ENCODE results near the gene ATAT1.

Gene ATAT1

DNA sequence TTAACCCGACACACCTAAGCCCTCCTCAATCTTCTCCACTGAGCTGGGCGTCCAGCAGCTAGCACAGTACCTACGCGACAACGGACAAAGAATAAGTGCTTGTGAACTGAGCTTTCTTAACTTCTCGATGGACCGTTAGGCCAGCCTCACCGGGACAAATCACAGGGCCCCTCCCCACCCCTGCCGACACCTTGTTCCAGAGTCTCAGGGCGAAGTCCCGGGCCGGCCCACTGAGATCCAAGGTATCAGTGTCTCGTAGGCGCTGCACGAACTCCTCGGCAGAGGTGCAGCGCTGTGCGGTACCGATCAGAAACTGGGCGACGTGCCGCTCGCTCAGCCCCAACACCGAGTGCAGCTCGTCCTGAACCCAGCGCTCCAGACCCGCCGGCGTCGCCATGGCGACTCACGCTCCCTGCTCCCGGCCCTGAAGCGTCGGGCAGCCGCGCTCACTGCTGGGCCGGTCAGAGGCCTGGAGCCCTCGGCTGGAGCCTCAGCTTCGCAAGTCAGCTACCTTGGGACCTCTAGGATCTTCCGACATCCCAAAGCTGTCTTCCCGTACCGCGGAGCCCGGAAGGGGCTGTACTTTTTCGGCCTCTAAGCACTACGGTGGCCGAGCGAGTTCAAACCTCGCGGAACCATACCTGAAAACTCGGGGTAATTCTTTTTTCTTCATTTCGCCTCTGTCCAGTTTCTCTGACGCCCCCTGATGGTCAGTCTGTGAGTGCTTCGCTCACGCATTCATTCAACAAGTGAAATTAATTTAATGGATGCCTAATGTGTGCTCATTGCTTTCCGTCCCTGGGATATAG lies 46.0 kb downstream of the ATAT1 start, which contains the start of gene DHX16:
Gene DHX16 (minus strand): TSS at position 562 of the 809 bp plus-strand sequence. CDS start 165 bp downstream, at position 397.
- Mint-ChIP-seq H3K9me3 (no peaks in the 10 kb centered on the region), H3K4me1 (ENCODE audit: low read depth in 2 of 2) (peaks cover 28 to 30% of the 10 kb centered on the region in 2 donors), H3K27me3 (no peaks in the 10 kb centered on the region), H3K27ac (peak within 1 kb of the TSS; percentile 92 to 93), H3K36me3 (ENCODE audit: insufficient read depth) (peaks cover 44% of the 10 kb centered on the region), H3K4me3 (peak within 1 kb of the TSS; percentile 87 to 93)
- DNase-seq (peak; percentile 83 to 88 (median 86)), ATAC-seq (replicated peaks) (peak; percentile 79)

DNA sequence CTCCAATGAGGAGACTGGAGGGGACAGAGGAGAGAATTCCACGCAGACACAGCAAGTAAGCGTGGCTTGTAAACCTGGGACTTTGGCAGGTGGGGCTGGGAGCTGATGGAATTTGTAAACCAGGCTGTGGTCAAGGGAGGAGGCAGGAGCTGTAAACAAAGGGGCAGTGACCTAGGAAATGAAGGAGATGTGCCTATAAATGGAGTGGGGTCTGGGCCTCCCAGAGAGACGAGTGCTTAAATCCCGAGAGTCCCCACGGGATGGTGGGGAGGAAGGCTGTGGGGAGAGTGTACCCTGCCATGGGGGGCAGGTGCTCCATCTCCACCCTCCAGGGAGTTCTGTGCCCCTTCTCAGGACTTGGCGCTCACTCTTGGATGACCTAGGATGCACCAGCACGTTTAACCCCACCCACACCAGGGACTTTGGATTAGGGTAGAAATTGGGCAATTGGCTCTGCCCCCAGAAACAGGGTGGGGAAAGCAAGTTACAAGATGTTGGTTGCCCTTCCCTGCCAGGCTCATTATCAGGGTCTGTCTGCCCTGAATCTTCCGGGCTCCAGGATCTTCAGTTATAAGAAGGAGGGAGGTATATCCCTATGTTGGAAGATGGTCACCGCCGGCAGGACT lies 50.1 kb downstream of the ATAT1 start:
- no peaks in the 10 kb centered on the region for H3K27me3 Mint-ChIP-seq
- no peak for ATAC-seq (replicated peaks)
- H3K27ac Mint-ChIP-seq: peak overlapping the region; percentile 66 to 81
- no peak for DNase-seq
- H3K4me1 Mint-ChIP-seq (ENCODE audit: low read depth in 2 of 2): peaks cover 40 to 44% of the 10 kb centered on the region in 2 donors
- no peaks in the 10 kb centered on the region for H3K9me3 Mint-ChIP-seq
- no peak overlapping the region for H3K4me3 Mint-ChIP-seq
- H3K36me3 Mint-ChIP-seq (ENCODE audit: insufficient read depth): peaks cover 69% of the 10 kb centered on the region

DNA sequence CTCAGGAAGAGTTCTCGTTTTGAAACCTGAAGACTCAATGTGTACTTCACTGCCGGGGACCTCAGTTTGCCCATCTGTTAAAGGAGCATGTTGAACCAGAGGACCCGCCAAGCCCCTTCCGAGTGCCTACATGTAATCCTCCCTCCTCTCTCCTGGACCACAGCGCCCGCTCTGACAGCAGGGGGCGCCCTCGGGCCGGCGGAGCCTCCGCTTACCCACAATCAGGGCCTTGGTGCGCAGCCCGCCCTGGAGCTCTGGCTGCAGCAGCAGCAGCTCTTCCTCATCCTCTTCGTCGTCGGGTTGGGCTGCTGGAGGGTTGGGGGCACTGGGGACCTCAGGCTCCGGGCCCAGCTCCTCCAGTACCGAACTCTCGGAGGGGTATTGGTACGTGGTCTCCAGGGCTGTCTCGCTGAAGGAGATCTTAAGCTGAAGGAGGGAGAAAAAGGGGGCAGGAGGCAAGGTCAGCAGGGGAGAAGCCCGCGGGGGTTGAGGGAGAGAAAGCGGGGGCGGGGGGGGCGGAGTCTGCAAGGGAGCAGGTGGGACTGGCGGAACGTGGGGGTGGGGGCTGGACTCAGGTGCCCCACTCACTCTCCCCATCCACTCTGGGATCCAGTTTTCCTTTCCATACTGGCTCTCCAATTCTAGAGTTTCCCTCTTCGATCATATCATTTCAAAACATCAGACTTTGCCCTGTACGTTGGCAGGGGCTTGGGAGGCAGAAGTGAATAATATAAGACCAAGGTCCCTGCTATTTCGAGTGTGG lies 52.5 kb downstream of the ATAT1 start:
- peaks cover 76% of the 10 kb centered on the region for H3K36me3 Mint-ChIP-seq (ENCODE audit: insufficient read depth)
- H3K27me3 Mint-ChIP-seq: no peaks in the 10 kb centered on the region
- H3K9me3 Mint-ChIP-seq: no peaks in the 10 kb centered on the region
- H3K27ac Mint-ChIP-seq: peak overlapping the region; percentile 82 to 98
- DNase-seq (peak; percentile 91 to 94 (median 92)), ATAC-seq (replicated peaks) (peak; percentile 50)
- peak overlapping the region; percentile 87 to 97 for H3K4me3 Mint-ChIP-seq
- H3K4me1 Mint-ChIP-seq (ENCODE audit: low read depth in 2 of 2): peaks cover 40 to 47% of the 10 kb centered on the region in 2 donors

DNA sequence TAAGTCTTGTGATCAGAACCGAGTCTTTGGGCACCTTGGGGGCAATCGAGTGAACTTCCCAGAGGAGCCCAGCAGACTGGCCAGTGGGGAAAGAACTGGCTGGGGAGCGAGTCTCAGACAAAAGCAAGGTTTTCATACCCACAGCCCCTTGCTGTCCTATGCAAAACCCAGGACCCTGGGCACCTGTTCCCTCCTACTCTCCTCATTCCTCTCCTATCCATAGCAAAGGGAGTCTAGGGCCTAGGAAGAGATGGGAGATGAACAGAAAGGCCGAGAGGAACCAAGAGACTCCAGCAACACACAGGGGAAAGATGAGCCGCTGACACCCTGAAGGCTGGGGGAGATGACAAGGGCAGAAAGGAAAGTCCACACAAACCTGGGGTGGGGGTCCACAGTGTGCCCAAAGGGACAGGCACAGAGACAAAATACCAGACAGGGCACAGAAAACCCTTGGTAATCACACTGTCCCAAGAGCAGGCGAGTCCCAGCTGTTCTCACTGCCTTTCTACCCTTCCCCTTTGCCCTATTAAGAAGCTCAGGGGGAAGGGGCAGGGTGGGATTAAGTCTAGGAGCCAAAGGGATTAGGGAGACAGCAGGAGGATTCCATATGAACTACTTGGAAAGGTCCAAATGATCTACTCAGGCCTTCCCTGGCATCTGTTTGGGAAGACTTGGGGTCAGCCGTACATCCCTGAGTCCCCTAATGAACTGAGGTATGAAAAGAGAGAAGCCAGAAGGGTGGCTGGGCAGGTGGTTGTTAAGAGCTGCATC lies 53.3 kb downstream of the ATAT1 start:
- H3K36me3 Mint-ChIP-seq (ENCODE audit: insufficient read depth): peaks cover 80% of the 10 kb centered on the region
- peak overlapping the region; percentile 82 to 98 for H3K27ac Mint-ChIP-seq
- no peaks in the 10 kb centered on the region for H3K9me3 Mint-ChIP-seq
- H3K27me3 Mint-ChIP-seq: no peaks in the 10 kb centered on the region
- H3K4me3 Mint-ChIP-seq: peak overlapping the region; percentile 87 to 97
- ATAC-seq (replicated peaks): no peak
- no peak for DNase-seq
- peaks cover 42 to 52% of the 10 kb centered on the region in 2 donors for H3K4me1 Mint-ChIP-seq (ENCODE audit: low read depth in 2 of 2)

DNA sequence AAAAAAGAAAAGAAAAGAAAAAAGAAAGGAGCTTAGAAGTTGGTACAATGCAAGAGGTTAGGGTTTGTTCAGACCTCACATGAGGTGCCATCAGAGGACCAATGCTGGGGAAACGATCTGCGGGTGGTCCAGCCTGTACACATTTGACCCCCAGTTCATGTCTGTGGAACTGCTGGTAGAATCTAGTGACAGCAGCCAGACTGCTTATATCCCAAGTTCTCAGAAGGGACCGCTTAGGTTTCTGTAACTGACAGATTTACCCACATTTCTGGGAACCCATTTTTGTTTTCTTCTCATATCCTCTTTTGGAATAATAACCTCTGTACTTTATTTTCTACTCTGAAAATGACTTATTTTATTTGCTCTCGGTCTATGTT lies 55.1 kb downstream of the ATAT1 start:
- Mint-ChIP-seq H3K4me3 (peak overlapping the region; percentile 87 to 97), H3K27me3 (no peaks in the 10 kb centered on the region), H3K36me3 (ENCODE audit: insufficient read depth) (peaks cover 73% of the 10 kb centered on the region), H3K9me3 (no peaks in the 10 kb centered on the region), H3K4me1 (ENCODE audit: low read depth in 2 of 2) (peaks cover 45 to 62% of the 10 kb centered on the region in 2 donors), H3K27ac (peak overlapping the region; percentile 96 to 98)
- ATAC-seq (replicated peaks): no peak
- DNase-seq: no peak

DNA sequence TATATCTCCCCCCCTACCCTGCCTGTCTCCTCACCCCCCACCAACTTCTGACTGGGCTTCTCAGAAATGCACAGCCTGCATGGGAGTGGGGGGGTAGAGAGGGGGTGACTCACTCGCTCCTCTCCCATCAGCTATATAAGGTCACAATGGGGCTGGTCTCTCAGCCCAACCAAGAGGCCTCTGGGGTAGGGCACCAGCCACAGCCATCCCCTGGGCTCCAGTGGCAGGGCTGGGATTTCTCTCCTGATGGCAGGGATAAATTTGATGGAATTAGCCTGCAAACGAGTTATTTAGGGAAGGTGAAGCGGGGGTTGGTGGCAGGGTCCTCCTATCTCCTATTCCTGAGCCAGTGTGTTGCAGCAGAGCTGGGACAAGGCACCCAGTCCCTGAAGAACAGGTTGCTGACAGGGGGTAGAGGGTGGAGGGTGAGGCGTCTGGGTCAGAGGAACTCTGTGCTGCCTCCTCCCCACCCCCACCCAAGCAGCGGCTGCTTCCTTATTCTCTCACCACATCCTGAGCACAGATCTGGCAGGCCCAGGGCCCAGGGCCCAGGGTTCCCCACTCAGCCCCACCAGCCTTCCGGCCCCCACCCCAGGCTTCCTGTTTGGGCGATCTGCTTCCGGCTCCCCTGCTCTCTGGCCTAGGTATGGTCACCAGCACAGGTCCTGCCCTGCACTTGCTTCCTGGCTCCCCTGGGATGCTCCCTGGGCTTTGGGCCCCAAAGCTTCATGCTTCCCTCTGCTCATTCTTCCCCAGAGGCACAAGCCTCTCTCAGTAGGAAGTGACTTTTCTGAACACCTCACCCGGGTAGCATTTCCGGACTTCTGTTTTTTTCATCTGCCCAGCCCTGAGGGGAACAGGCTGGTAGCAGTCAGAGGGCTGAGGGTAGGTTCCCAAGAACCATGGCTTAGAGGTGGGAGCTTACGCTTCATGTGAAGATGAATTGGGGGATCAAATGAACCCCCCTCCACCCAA lies 55.8 kb downstream of the ATAT1 start:
- peaks cover 46 to 62% of the 10 kb centered on the region in 2 donors for H3K4me1 Mint-ChIP-seq (ENCODE audit: low read depth in 2 of 2)
- peak overlapping the region; percentile 96 to 98 for H3K27ac Mint-ChIP-seq
- no peaks in the 10 kb centered on the region for H3K9me3 Mint-ChIP-seq
- ATAC-seq (replicated peaks): peak; percentile 77
- peaks cover 70% of the 10 kb centered on the region for H3K36me3 Mint-ChIP-seq (ENCODE audit: insufficient read depth)
- peak overlapping the region; percentile 87 to 97 for H3K4me3 Mint-ChIP-seq
- H3K27me3 Mint-ChIP-seq: no peaks in the 10 kb centered on the region
- peak; percentile 82 to 85 (median 85) for DNase-seq

DNA sequence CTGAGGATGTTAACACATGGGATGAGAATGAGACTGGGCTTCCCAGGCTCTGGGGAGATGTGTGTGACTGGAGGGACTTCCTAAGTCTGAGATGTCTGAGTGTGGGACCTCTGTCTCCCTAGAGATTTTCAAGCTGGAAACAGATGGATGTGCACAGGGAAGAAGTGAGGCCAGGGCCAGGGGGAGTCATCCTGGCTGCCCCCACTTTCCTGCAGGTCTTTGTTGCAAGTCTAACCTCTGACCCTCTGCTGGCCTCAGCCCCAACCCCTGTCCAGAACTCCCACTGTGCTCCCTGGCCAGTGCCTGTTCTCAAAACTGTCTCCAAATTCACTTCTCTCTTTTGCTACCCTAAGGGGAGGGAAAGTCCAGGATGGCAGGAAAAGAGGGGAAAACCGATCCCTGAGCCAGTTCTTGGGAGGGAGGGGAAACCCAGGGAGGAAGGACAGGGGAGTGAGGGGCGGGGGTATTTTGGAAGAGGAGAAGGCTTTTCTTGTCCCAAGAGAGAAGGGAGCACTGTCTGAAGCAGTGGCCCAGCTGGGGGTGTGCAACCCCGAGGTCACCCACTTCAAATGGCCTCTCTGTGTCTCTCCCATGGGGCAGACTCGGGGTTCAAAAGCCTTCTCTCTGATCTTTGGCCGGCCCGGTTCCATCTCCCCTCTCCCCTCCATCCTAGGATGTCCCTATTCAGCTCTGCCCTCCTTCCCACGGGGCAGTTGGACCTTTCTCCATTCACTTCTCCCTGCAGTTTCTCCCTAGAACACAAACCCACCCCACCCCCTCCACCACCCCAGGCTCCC lies 56.7 kb downstream of the ATAT1 start:
- peak overlapping the region; percentile 87 to 97 for H3K4me3 Mint-ChIP-seq
- peaks cover 61% of the 10 kb centered on the region for H3K36me3 Mint-ChIP-seq (ENCODE audit: insufficient read depth)
- no peak for ATAC-seq (replicated peaks)
- H3K9me3 Mint-ChIP-seq: no peaks in the 10 kb centered on the region
- no peak for DNase-seq
- peak overlapping the region; percentile 96 to 98 for H3K27ac Mint-ChIP-seq
- no peaks in the 10 kb centered on the region for H3K27me3 Mint-ChIP-seq
- H3K4me1 Mint-ChIP-seq (ENCODE audit: low read depth in 2 of 2): peaks cover 54 to 71% of the 10 kb centered on the region in 2 donors

DNA sequence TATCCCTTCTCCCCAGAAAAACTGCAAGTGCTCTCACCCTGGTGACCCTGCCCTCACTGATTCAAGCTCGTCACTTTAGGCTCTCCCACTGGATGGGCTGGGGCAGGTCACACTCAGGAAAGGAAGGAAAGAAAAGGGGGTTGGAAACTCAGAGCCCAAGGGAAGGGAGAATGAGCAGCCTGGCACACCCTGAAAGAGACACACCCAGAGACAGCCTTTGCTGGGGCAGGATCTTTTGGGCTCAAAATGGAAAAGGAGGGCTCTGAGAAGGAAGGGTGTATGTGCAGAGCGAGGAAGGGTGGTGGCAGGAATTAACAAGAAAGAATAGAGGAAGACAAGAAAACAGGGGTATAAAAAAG lies 57.3 kb downstream of the ATAT1 start:
- ATAC-seq (replicated peaks): no peak
- Mint-ChIP-seq H3K27ac (peak overlapping the region; percentile 96 to 98), H3K36me3 (ENCODE audit: insufficient read depth) (peaks cover 55% of the 10 kb centered on the region), H3K9me3 (no peaks in the 10 kb centered on the region), H3K4me1 (ENCODE audit: low read depth in 2 of 2) (peaks cover 57 to 75% of the 10 kb centered on the region in 2 donors), H3K27me3 (no peaks in the 10 kb centered on the region), H3K4me3 (peak overlapping the region; percentile 87 to 97)
- DNase-seq: no peak

DNA sequence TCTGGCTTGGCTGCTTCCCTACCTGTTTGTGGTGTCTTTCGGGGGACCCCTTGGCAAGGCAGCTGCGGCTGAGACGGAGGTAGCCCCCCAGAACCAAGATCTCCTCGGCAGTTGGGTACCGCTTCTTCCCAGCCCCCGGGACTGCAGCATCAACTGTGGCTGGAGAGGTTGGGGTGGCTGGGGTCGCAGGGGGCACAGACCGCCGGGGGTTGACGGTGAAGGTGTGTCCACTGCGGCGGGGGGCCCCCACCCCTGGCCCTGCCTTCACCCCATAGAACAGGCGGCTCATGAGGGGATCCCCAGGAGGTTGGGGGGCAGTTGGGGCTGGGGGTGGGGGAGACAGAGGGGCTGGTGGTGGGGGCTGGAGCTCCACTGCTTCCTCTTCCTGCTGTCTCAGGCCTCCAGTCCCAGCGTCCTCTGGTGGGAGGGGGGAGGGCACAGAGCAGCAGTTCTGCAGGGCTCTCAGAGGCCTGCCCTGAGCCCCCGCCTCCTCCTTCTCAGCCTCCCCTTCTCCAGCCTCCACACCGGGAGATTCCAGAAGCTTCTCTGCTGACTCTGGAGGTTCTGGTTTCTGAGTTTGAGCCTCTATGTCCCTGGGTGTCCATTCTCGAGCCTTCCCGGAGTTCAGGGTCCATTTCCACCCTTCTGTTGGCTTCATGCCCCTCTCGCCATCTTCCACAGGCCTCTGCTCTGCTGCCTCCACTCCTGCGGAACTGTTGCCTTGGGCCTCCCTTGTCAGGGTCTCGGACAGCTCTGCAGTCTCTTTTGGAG lies 57.9 kb downstream of the ATAT1 start:
- peaks cover 49% of the 10 kb centered on the region for H3K36me3 Mint-ChIP-seq (ENCODE audit: insufficient read depth)
- peaks cover 58 to 76% of the 10 kb centered on the region in 2 donors for H3K4me1 Mint-ChIP-seq (ENCODE audit: low read depth in 2 of 2)
- DNase-seq (peak in 1 of 3 experiments; percentile 23), ATAC-seq (replicated peaks) (no peak)
- peak overlapping the region; percentile 87 to 97 for H3K4me3 Mint-ChIP-seq
- H3K9me3 Mint-ChIP-seq: no peaks in the 10 kb centered on the region
- H3K27me3 Mint-ChIP-seq: no peaks in the 10 kb centered on the region
- peak overlapping the region; percentile 96 to 98 for H3K27ac Mint-ChIP-seq

DNA sequence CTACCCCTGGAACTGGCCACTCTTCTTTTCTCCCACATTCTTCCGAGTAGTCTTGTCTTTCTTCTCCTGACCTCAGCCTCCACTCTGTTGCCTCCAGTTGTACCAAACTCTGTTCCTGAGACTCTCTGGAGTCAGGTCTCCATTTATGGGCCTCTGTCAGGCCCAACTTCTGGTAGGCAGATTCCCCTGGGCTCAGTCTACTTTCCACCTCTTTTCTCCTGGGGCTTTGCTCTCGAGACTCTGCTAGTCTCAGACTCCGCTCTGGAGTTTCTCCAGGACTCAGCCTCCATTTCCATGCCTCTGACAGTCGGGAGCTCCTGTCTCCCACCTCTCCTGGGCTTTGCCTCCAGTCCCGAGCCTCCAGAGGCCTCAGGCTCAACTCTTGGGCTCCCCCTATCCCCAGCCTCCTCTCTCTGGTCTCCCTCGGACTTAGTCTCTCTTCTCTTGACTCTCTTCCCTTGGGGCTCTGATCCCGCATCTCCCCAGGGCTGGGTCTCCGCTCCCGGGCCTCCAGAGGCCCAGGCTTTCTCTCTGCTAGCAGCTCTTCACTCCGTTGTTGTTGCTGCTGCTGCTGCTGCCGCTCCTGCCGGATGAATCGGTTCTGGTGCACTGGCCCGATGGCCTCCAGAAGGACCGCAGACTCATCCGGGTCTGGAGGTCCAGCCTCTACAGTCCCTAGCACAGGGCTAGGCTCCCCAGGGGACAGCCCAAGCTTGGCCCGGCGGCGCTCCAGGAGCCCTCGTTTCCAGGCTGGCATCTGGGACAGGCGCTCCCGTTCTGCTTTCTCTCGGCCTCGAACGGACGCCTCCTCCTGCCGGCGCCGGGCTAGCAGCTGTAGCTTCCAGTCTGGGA lies 58.7 kb downstream of the ATAT1 start:
- peaks cover 58 to 76% of the 10 kb centered on the region in 2 donors for H3K4me1 Mint-ChIP-seq (ENCODE audit: low read depth in 2 of 2)
- peaks cover 43% of the 10 kb centered on the region for H3K36me3 Mint-ChIP-seq (ENCODE audit: insufficient read depth)
- H3K4me3 Mint-ChIP-seq: peak overlapping the region; percentile 87 to 97
- DNase-seq (no peak), ATAC-seq (replicated peaks) (no peak)
- H3K27me3 Mint-ChIP-seq: no peaks in the 10 kb centered on the region
- no peaks in the 10 kb centered on the region for H3K9me3 Mint-ChIP-seq
- peak overlapping the region; percentile 96 to 98 for H3K27ac Mint-ChIP-seq

Measured in effector memory CD8-positive, alpha-beta T cell (primary cell).